Measurements from ENCODE around the gene INSR. TPM values are rescaled to one million over a fixed set of nuclear protein-coding genes. Genes with fewer than 3 reads are reported as not detected.

INSR gene
- total RNA-seq, 1 donor from 2014 or later = 39.3 TPM

DNA sequence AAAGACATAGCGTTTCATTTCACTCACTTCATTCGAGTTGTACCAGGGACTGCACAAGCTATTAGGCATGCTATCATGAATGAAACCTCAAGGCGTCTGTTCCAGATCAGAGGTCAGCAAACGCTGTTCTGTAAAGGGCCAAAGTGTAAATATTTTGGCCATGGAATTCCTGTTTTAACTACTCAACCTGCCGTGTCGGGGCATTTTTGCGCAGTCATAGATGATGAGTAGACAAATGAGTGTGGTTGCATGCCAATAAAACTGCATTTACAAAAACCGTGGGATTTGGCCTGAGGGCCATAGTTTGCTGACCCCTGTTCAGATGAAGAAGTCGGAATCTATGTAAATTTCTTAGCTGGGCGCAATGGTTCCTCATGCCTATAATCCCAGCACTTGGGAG lies 6.5 kb downstream of the INSR start:
- TF ChIP-seq, protein P1, sequence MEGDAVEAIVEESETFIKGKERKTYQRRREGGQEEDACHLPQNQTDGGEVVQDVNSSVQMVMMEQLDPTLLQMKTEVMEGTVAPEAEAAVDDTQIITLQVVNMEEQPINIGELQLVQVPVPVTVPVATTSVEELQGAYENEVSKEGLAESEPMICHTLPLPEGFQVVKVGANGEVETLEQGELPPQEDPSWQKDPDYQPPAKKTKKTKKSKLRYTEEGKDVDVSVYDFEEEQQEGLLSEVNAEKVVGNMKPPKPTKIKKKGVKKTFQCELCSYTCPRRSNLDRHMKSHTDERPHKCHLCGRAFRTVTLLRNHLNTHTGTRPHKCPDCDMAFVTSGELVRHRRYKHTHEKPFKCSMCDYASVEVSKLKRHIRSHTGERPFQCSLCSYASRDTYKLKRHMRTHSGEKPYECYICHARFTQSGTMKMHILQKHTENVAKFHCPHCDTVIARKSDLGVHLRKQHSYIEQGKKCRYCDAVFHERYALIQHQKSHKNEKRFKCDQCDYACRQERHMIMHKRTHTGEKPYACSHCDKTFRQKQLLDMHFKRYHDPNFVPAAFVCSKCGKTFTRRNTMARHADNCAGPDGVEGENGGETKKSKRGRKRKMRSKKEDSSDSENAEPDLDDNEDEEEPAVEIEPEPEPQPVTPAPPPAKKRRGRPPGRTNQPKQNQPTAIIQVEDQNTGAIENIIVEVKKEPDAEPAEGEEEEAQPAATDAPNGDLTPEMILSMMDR (IDR thresholded peaks at IDR 0.05) = no peak
- DNase-seq (ENCODE audit: low spot score in 2 of 2) = no peak
- Histone ChIP-seq H3K9me3 (no peaks in the 10 kb centered on the region), H3K4me1 (peaks cover 0 to 5% of the 10 kb centered on the region in 2 donors), H3K4me3 (no peak overlapping the region), H3K36me3 (peaks cover 0 to 5% of the 10 kb centered on the region in 2 donors), H3K27ac (peak overlapping the region in 1 of 2 donors; percentile 17), H3K27me3 (no peaks in the 10 kb centered on the region)
- intact Hi-C loops (cut with DNase I) = no loop called here

DNA sequence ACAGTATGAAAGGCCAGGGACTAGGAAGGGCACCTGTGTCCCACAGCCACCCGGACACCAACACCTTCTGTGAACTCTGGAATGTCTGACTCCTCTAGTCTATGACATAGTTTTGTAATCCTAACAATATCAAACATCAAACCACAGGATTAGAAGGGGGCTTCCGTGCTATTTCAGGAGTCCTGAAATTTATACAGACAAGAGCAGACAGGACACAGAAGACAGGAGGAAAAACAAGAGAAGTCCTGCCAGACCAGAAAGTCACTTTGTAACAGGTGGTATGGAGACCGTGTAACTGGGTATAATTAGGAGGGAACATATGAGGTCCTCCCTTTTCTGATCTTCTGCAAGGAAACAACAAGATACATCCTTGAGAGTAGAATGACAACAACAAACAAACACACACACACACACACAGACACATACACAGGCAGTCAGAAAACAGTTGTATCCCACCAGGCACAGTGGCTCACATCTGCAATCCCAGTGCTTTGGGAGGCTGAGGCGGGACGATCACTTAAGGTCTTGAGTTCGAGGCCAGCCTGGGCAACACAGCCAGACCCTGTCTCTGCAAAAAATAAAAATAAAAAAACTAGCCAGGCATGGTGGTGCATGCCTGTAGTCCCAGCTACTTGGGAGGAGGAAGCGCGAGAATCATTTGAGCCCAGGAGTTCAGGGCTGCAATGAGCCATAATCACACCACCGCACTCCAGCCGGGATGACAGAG lies 13.1 kb downstream of the INSR start:
- Histone ChIP-seq H3K9me3 (no peaks in the 10 kb centered on the region), H3K27ac (no peak overlapping the region), H3K4me3 (no peak overlapping the region), H3K27me3 (no peaks in the 10 kb centered on the region), H3K4me1 (no peaks in the 10 kb centered on the region), H3K36me3 (peaks cover 3 to 25% of the 10 kb centered on the region in 2 donors)
- TF ChIP-seq, protein P1 (IDR thresholded peaks at IDR 0.05) = no peak
- no peak for DNase-seq (ENCODE audit: low spot score in 2 of 2)
- intact Hi-C loops (cut with DNase I) = no loop called here

DNA sequence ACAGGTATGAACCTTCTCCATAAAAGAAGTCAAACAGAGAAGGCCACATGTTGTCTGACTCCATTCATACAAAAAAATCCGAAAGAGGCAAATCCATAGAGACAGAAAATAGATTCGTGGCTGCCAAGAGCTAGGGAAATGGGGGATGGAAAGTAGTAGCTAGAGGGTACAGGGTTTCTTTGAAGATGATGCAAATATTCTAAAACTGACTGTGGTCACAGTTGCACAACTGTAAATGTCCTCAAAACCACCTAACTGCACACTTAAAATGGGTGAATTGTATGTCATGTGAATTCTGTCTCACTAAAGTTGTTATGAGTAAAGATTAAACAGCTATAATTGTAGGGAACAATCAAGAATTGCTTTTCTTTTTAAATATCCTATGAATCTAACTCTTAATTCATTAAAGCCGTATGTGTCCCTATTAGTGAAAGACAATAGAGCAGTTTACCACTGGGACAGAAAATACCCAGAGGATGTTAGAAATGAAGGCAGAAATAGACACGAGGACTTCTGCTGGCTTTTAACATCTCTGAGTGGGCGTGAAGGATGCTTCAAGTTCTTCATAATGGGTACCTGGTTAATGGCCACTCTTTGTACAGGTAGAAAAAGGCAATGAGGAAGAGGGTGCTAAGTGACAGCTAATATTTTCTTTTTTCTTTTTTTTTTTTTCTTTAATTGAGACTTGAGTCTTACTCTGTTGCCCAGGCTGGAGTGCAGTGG lies 21.2 kb downstream of the INSR start:
- TF ChIP-seq, protein P1 (IDR thresholded peaks at IDR 0.05) = no peak
- Histone ChIP-seq H3K4me1 (peaks cover 0 to 2% of the 10 kb centered on the region in 2 donors), H3K27ac (no peak overlapping the region), H3K27me3 (no peaks in the 10 kb centered on the region), H3K36me3 (peaks cover 3 to 4% of the 10 kb centered on the region in 2 donors), H3K4me3 (no peak overlapping the region), H3K9me3 (no peaks in the 10 kb centered on the region)
- intact Hi-C loops (cut with DNase I) = no loop called here
- no peak for DNase-seq (ENCODE audit: low spot score in 2 of 2)

DNA sequence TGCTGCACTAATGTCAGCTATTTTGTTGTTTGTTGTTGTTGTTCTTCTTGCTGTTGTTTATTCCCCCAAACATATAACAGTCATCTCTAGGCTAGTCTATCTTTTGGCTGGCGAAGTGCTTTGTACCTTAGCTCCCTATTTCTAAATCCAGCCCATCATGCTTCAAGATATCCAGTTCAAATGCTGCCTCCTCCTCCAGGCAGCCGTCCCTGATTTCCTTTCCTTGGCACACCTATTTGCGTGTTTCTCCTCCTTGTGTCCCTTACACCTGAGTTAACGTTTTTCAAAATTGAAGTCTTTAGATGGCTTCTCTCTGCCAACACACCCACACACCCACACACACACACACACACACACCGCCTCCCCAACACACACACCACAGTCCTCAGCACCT lies 25.5 kb downstream of the INSR start:
- TF ChIP-seq, protein P1 (IDR thresholded peaks at IDR 0.05) = no peak
- H3K27me3 ChIP-seq = no peaks in the 10 kb centered on the region
- intact Hi-C loops (cut with DNase I) = no loop called here
- H3K27ac ChIP-seq = peak overlapping the region in 1 of 2 donors; percentile 1
- H3K36me3 ChIP-seq = peaks cover 12 to 14% of the 10 kb centered on the region in 2 donors
- H3K4me3 ChIP-seq = no peak overlapping the region
- H3K9me3 ChIP-seq = no peaks in the 10 kb centered on the region
- peaks cover 0 to 15% of the 10 kb centered on the region in 2 donors for H3K4me1 ChIP-seq
- DNase-seq (ENCODE audit: low spot score in 2 of 2) = no peak

DNA sequence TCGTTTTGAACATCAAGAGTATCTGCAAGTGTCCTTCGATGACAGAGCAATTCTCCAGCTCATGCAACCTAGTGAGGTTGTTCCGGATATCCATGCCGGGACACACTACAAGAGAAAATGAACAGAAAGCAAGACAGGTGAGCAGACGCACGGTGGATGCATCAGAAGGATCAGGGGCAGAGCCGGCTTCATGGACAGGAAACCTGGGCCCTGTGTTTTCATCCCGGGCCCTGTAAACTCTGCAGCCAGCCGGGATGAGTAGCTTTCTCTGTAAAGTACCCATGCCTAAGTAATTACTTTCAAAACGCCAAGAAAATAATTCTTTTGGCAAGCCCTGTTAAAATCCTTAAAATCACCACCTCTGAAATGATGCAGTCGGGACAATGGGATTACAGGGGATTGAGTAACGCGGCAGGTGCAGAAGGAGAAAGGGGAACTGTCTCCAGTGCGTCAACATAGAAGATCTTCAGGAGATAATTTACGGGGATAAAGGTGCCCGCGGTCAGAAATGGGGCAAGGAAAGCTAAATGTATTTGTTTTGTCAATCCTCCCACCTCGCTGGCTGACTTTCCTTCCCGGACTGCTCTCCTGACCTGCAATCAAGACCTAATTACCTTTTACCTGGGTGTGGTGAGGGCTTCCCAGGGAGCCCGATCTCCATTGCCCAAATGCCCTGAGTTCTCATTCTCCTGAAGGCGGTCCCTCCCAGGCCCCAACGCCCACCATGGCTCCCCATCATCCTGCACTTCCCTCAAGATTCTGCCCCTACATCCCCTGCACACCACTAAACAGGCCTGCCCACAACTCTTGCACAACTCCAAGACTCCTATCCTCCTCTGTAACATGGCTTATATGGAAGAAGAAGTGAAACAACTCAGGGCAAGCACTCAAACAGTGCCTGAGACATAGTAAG lies 26.2 kb downstream of the INSR start:
- no peaks in the 10 kb centered on the region for H3K9me3 ChIP-seq
- peaks cover 12% of the 10 kb centered on the region in 2 donors for H3K36me3 ChIP-seq
- TF ChIP-seq, protein P1 (IDR thresholded peaks at IDR 0.05) = no peak
- no peak for DNase-seq (ENCODE audit: low spot score in 2 of 2)
- H3K4me1 ChIP-seq = peaks cover 0 to 15% of the 10 kb centered on the region in 2 donors
- H3K4me3 ChIP-seq = no peak overlapping the region
- H3K27ac ChIP-seq = peak overlapping the region in 1 of 2 donors; percentile 1
- intact Hi-C loops (cut with DNase I) = no loop called here
- H3K27me3 ChIP-seq = no peaks in the 10 kb centered on the region
